HepG2 (cell line): ENCODE results near the gene PHYH. TPM values are rescaled to one million over a fixed set of nuclear protein-coding genes. Genes with fewer than 3 reads are reported as not detected.
A peak's percentile ranks its signal among the peaks of the same experiment; 100 is the strongest.

Source experiments
- CC2D1A ChIP-seq: sonication (generic); formaldehyde crosslinking; IDR thresholded peaks from 2 replicates; pipeline ENCODE4 v1.8.1; 2023; ENCODE audit warnings: mild to moderate bottlenecking, missing genetic modification reagents
- FLYWCH1 ChIP-seq: sonication (generic); formaldehyde crosslinking; IDR thresholded peaks from 2 replicates; pipeline ENCODE4 v1.8.1; 2023; ENCODE audit warnings: mild to moderate bottlenecking, missing genetic modification reagents
- FOXC1 ChIP-seq: sonication (generic); formaldehyde crosslinking; IDR thresholded peaks from 2 replicates; pipeline ENCODE4 v1.8.0; 2022; ENCODE audit warnings: mild to moderate bottlenecking, missing genetic modification reagents, borderline replicate concordance
- HOXD1 ChIP-seq: sonication (generic); formaldehyde crosslinking; IDR thresholded peaks from 2 replicates; pipeline ENCODE4 v1.5.0; 2020; ENCODE audit warnings: missing genetic modification reagents
- ISL2 ChIP-seq: sonication (generic); formaldehyde crosslinking; IDR thresholded peaks from 2 replicates; pipeline ENCODE4 v1.5.0; 2020; ENCODE audit warnings: missing genetic modification reagents
- JUN ChIP-seq: sonication (generic); formaldehyde crosslinking; IDR thresholded peaks from 2 replicates; pipeline ENCODE4 v1.4.0; 2020; ENCODE audit warnings: mild to moderate bottlenecking, missing genetic modification reagents
- KIAA2018 ChIP-seq: sonication (generic); formaldehyde crosslinking; IDR thresholded peaks from 2 replicates; pipeline ENCODE4 v1.5.0; 2020; ENCODE audit warnings: mild to moderate bottlenecking, missing genetic modification reagents, borderline replicate concordance
- MIER3 ChIP-seq: IDR thresholded peaks from 2 replicates; pipeline ENCODE4 v1.6.1; 2016; ENCODE audit warnings: missing compliant biosample characterization, borderline replicate concordance
- MXI1 ChIP-seq: IDR thresholded peaks from 3 replicates; pipeline ENCODE4 v1.6.1; 2012; ENCODE audit warnings: low read depth, low read length, inconsistent platforms, borderline replicate concordance
- NFE2L1 ChIP-seq: sonication (generic); formaldehyde crosslinking; IDR thresholded peaks from 2 replicates; pipeline ENCODE4 v1.4.0; 2020; ENCODE audit warnings: missing genetic modification reagents, mild to moderate bottlenecking, borderline replicate concordance
- PLSCR1 ChIP-seq: sonication (generic); formaldehyde crosslinking; IDR thresholded peaks from 2 replicates; pipeline ENCODE4 v1.5.0; 2020; ENCODE audit warnings: missing genetic modification reagents, mild to moderate bottlenecking, borderline replicate concordance
- RELA ChIP-seq: sonication (generic); formaldehyde crosslinking; IDR thresholded peaks from 2 replicates; pipeline ENCODE4 v1.4.0; 2020; ENCODE audit warnings: missing genetic modification reagents
- RORA ChIP-seq: sonication (generic); formaldehyde crosslinking; IDR thresholded peaks from 2 replicates; pipeline ENCODE4 v1.5.0; 2020; ENCODE audit warnings: mild to moderate bottlenecking, missing genetic modification reagents, moderate library complexity
- ZNF569 ChIP-seq: sonication (generic); formaldehyde crosslinking; IDR thresholded peaks from 2 replicates; pipeline ENCODE4 v1.5.0; 2020; ENCODE audit warnings: mild to moderate bottlenecking, missing genetic modification reagents, moderate library complexity, borderline replicate concordance
- polyA plus RNA-seq, 8 experiments: library from polyadenylated mRNA; depleted of rRNA in 3 of 8; stranded (reverse) in 7 of 8; unstranded in 1 of 8; fragments of >200 nt; fragmentation: Illumina TruSeq in 4 of 8; extraction: Trizol in 4 of 8; gene quantifications; 2 replicates each; pipeline versions ENCODE4 v1.2.1 to v1.2.3, GENCODE V29; 2011 to 2016; ENCODE audit warnings: low read depth in 4 of 8, missing spikeins in 1 of 8, mixed read lengths in 1 of 8; ENCODE audit not compliant: insufficient read depth in 1 of 8
- total RNA-seq, 5 experiments: library from RNA; depleted of rRNA; stranded (reverse); fragments of >200 nt; fragmentation: Illumina TruSeq; extraction: Trizol; gene quantifications; 2 replicates each; pipeline ENCODE4 v1.2.3, GENCODE V29; 2016; ENCODE audit warnings: low read depth in 1 of 5
- TF ChIP-seq, protein P1 (sequence below): sonication (generic); formaldehyde crosslinking; IDR thresholded peaks from 2 replicates; pipeline ENCODE4 v1.5.1; 2020; ENCODE audit warnings: missing genetic modification reagents, mild to moderate bottlenecking, borderline replicate concordance
- TF ChIP-seq, protein P2 (sequence below): sonication (generic); formaldehyde crosslinking; IDR thresholded peaks from 2 replicates; pipeline ENCODE4 v1.5.0; 2020; ENCODE audit warnings: mild to moderate bottlenecking, missing genetic modification reagents

Gene PHYH
- total and polyA plus RNA-seq, 2 of the 13 experiments (the other 11 are each of a cell fraction or from before 2014, with no cell fraction given): 27.2 to 34.5 TPM

- TF ChIP-seq, protein P1, sequence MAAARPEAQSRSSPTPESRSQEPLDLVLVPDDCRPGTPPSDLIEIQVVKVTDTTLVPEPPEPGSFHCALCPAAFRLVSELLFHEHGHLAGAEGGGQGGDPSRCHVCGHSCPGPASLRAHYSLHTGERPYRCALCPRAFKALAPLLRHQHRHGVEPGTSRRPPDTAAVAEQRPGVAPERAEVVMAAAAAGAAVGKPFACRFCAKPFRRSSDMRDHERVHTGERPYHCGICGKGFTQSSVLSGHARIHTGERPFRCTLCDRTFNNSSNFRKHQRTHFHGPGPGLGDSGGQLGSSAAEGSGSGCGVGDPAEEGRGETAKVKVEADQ (CRISPR knock-in tag): no peak
- TF ChIP-seq ISL2 (peak; percentile 58; the same call in 1 of the 2 replicates), RELA (CRISPR knock-in tag) (no peak), JUN (CRISPR knock-in tag) (no peak), FOXC1 (no peak), PLSCR1 (CRISPR knock-in tag) (no peak), NFE2L1 (CRISPR knock-in tag) (no peak), CC2D1A (CRISPR knock-in tag) (no peak), MIER3 (CRISPR knock-in tag) (0 out of 2 replicates have a peak, but pooled peaks have one; percentile 41), ZNF569 (CRISPR knock-in tag) (no peak), FLYWCH1 (CRISPR knock-in tag) (no peak), RORA (CRISPR knock-in tag) (no peak), MXI1 (no peak), KIAA2018 (CRISPR knock-in tag) (no peak), HOXD1 (CRISPR knock-in tag) (no peak)
- TF ChIP-seq, protein P2, sequence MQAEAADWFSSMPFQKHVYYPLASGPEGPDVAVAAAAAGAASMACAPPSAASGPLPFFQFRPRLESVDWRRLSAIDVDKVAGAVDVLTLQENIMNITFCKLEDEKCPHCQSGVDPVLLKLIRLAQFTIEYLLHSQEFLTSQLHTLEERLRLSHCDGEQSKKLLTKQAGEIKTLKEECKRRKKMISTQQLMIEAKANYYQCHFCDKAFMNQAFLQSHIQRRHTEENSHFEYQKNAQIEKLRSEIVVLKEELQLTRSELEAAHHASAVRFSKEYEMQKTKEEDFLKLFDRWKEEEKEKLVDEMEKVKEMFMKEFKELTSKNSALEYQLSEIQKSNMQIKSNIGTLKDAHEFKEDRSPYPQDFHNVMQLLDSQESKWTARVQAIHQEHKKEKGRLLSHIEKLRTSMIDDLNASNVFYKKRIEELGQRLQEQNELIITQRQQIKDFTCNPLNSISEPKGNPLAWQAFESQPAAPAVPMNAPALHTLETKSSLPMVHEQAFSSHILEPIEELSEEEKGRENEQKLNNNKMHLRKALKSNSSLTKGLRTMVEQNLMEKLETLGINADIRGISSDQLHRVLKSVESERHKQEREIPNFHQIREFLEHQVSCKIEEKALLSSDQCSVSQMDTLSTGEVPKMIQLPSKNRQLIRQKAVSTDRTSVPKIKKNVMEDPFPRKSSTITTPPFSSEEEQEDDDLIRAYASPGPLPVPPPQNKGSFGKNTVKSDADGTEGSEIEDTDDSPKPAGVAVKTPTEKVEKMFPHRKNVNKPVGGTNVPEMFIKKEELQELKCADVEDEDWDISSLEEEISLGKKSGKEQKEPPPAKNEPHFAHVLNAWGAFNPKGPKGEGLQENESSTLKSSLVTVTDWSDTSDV (CRISPR knock-in tag): no peak
These were observed 7.8 kb downstream of the PHYH start (continued) for GRCh38 chr10:13291821-13292773.
